Caco-2 (cell line): ENCODE results near the gene KIF2A. TPM values are rescaled to one million over a fixed set of nuclear protein-coding genes. Genes with fewer than 3 reads are reported as not detected.

ENCODE experiments used
- BruUV-seq: library from RNA; stranded (reverse); fragments of 400-500 nt; replicated peaks from 2 replicates; lab custom pipeline; 2021; lab: Mats Ljungman, UMichigan
- CTCF ChIA-PET: fragments of 300-600 bp; sonication (Branson Sonifier 250); formaldehyde crosslinking; loops from one replicate; lab custom pipeline; 2022; ENCODE audit warnings: antibody characterized with exemption; lab: Charles Lee
- POLR2A ChIA-PET: fragments of 300-600 bp; sonication (Branson Sonifier 250); formaldehyde crosslinking; loops from one replicate; lab custom pipeline; 2022; ENCODE audit warnings: antibody characterized with exemption; lab: Charles Lee
- DNase-seq, 2 experiments: peaks; one replicate each; pipeline versions ENCODE4 v3.0.0 to v3.0.0-alpha.2; 2020 to 2022
- H3K27me3 ChIP-seq: replicated peaks from 2 replicates; pipeline ENCODE4 v1.6.0; 2011; ENCODE audit warnings: low read length; ENCODE audit not compliant: control insufficient read depth, insufficient read depth
- H3K36me3 ChIP-seq: 2 replicates; pipeline ENCODE4 v1.5.1; 2011; ENCODE audit warnings: low read length; ENCODE audit not compliant: control insufficient read depth, insufficient read depth
- H3K4me1 ChIP-seq: fragments of 250-450 bp; sonication (Bioruptor Pico); 2 replicates; pipeline ENCODE4 v1.5.1; 2020; ENCODE audit warnings: mild to moderate bottlenecking
- H3K4me3 ChIP-seq: 2 replicates; pipeline ENCODE4 v1.5.1; 2011; ENCODE audit warnings: low read depth, mild to moderate bottlenecking, control low read depth, low read length
- H3K9me3 ChIP-seq: fragments of 250-450 bp; sonication (Bioruptor Pico); 2 replicates; pipeline ENCODE4 v1.5.1; 2020; ENCODE audit warnings: mild to moderate bottlenecking, moderate library complexity
- H3K27ac Mint-ChIP-seq: one replicate; pipeline ENCODE4 v1.8.0; 2022; ENCODE audit warnings: mixed read lengths; ENCODE audit not compliant: unreplicated experiment
- H3K27me3 Mint-ChIP-seq: one replicate; pipeline ENCODE4 v1.8.0; 2022; ENCODE audit warnings: mixed read lengths; ENCODE audit not compliant: insufficient read depth, unreplicated experiment
- H3K36me3 Mint-ChIP-seq: one replicate; pipeline ENCODE4 v1.8.0; 2022; ENCODE audit warnings: mild to moderate bottlenecking, mixed read lengths; ENCODE audit not compliant: insufficient read depth, unreplicated experiment
- H3K4me1 Mint-ChIP-seq: one replicate; pipeline ENCODE4 v1.8.0; 2022; ENCODE audit warnings: low read depth, mixed read lengths; ENCODE audit not compliant: unreplicated experiment
- H3K4me3 Mint-ChIP-seq: one replicate; pipeline ENCODE4 v1.8.0; 2022; ENCODE audit warnings: mild to moderate bottlenecking, moderate library complexity, mixed read lengths; ENCODE audit not compliant: unreplicated experiment
- H3K9me3 Mint-ChIP-seq: one replicate; pipeline ENCODE4 v1.8.0; 2022; ENCODE audit warnings: mixed read lengths; ENCODE audit not compliant: unreplicated experiment
- CTCF ChIP-seq, 2 experiments: fragments of 200-600 bp in 1 of 2; IDR thresholded peaks; 1 replicate in 1 of 2; 2 replicates in 1 of 2; pipeline versions ENCODE4 v1.5.1 to v1.8.0; 2011 to 2022; ENCODE audit warnings: antibody characterized with exemption in 1 of 2, control low read depth in 1 of 2, inconsistent platforms in 1 of 2, low read depth in 1 of 2, low read length in 1 of 2, mild to moderate bottlenecking in 1 of 2, moderate library complexity in 1 of 2; ENCODE audit not compliant: insufficient read depth in 1 of 2, severe bottlenecking in 1 of 2, unreplicated experiment in 1 of 2
- intact Hi-C: fragments of 100-400 bp; cut with micrococcal nuclease; formaldehyde crosslinking; loops from one replicate; pipeline ENCODE4 v1.10.0; 2022; ENCODE audit not compliant: unreplicated experiment
- total RNA-seq: library from RNA; stranded (reverse); gene quantifications from 2 replicates; pipeline ENCODE4 v1.2.3, GENCODE V29; 2022

KIF2A gene
- total RNA-seq, 1 experiment from 2014 or later = 65.6 TPM

GRCh38 chr5:62282064-62282463 lies 23.9 kb upstream of the KIF2A start:
- no TSS peak for BruUV-seq
- POLR2A ChIA-PET = no interaction called here
- CTCF ChIA-PET = no interaction called here
- H3K4me3 Mint-ChIP-seq = no peak overlapping the region
- Histone ChIP-seq H3K4me3 (no peak overlapping the region), H3K36me3 (no peaks in the 10 kb centered on the region), H3K9me3 (peaks cover 5% of the 10 kb centered on the region; the same call in 1 of the 2 replicates), H3K27me3 (no peaks in the 10 kb centered on the region), H3K4me1 (peaks cover 22% of the 10 kb centered on the region)
- H3K27me3 Mint-ChIP-seq = no peaks in the 10 kb centered on the region
- peaks cover 13% of the 10 kb centered on the region for H3K4me1 Mint-ChIP-seq
- no peak for TF ChIP-seq CTCF (IDR thresholded peaks at IDR 0.05; ENCODE audit: insufficient read depth in 1 of 2, low read depth in 1 of 2, low read length in 1 of 2, severe bottlenecking in 1 of 2, unreplicated experiment in 1 of 2)
- H3K27ac Mint-ChIP-seq = peak overlapping the region; percentile 45
- H3K36me3 Mint-ChIP-seq = no peaks in the 10 kb centered on the region
- intact Hi-C loops = no loop called here
- H3K9me3 Mint-ChIP-seq = peaks cover 33% of the 10 kb centered on the region
- DNase-seq = no peak

DNA sequence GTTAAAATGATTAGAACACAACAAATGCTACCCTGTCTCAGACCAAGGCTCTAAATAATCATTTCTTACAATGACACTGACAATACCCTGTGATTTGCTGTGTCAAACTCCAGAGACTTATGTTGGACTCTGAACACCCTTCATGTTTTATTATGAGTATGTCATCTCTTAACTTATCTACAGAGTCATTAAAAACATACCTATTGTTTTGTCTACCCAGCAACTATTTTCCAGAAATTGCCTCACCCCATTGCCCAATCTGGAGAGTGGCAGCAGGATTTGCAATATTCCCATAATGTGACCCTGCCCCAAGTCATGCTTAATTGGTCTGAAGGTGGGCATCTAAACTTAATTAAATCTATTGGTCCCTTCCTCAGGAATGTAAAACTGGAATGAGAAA lies 23.0 kb upstream of the KIF2A start:
- Histone ChIP-seq H3K9me3 (peaks cover 5% of the 10 kb centered on the region; the same call in 1 of the 2 replicates), H3K36me3 (no peaks in the 10 kb centered on the region), H3K4me1 (peaks cover 20% of the 10 kb centered on the region), H3K27me3 (no peaks in the 10 kb centered on the region), H3K4me3 (no peak overlapping the region)
- BruUV-seq = no TSS peak
- ChIA-PET CTCF (no interaction called here), POLR2A (no interaction called here)
- H3K4me1 Mint-ChIP-seq = peaks cover 9% of the 10 kb centered on the region
- peaks cover 33% of the 10 kb centered on the region for H3K9me3 Mint-ChIP-seq
- no peak overlapping the region for H3K27ac Mint-ChIP-seq
- DNase-seq = peak in 1 of 2 experiments; percentile 56
- peak overlapping the region; percentile 38 for H3K4me3 Mint-ChIP-seq
- H3K36me3 Mint-ChIP-seq = no peaks in the 10 kb centered on the region
- H3K27me3 Mint-ChIP-seq = no peaks in the 10 kb centered on the region
- intact Hi-C loops = no loop called here
- no peak for TF ChIP-seq CTCF (IDR thresholded peaks at IDR 0.05; ENCODE audit: insufficient read depth in 1 of 2, low read depth in 1 of 2, low read length in 1 of 2, severe bottlenecking in 1 of 2, unreplicated experiment in 1 of 2)

DNA sequence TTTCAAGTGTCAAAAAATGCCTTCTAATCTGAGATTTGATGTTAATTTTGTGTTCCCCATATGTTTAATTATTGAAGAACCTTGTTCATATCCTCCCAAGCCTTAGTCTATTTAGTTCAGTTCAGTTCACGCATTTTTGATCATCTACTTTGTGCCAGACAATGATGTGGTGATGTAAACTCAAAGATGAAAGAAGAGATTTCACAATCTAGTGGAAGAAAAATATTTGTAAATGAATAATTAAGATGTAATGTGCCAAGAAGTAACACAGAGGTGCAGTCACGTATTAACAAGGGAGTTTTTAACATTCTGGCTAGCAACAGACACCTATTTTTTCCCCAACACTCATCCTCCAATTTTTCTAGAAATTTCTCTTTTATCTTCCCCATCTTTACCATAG lies 22.1 kb upstream of the KIF2A start:
- ChIA-PET CTCF (no interaction called here), POLR2A (interaction anchor here (0.5 kb wide), 1 partner anchor 41 kb away, joined by 3 read pairs; no protein-coding TSS in a partner anchor)
- Histone ChIP-seq H3K27me3 (no peaks in the 10 kb centered on the region), H3K36me3 (no peaks in the 10 kb centered on the region), H3K4me1 (peaks cover 20% of the 10 kb centered on the region), H3K4me3 (no peak overlapping the region), H3K9me3 (peaks cover 5% of the 10 kb centered on the region; the same call in 1 of the 2 replicates)
- H3K4me3 Mint-ChIP-seq = no peak overlapping the region
- H3K9me3 Mint-ChIP-seq = peaks cover 27% of the 10 kb centered on the region
- TF ChIP-seq CTCF (IDR thresholded peaks at IDR 0.05; ENCODE audit: insufficient read depth in 1 of 2, low read depth in 1 of 2, low read length in 1 of 2, severe bottlenecking in 1 of 2, unreplicated experiment in 1 of 2) = no peak
- no peak overlapping the region for H3K27ac Mint-ChIP-seq
- H3K27me3 Mint-ChIP-seq = no peaks in the 10 kb centered on the region
- no peak for DNase-seq
- intact Hi-C loops = no loop called here
- no peaks in the 10 kb centered on the region for H3K36me3 Mint-ChIP-seq
- H3K4me1 Mint-ChIP-seq = peaks cover 9% of the 10 kb centered on the region
- BruUV-seq = no TSS peak
